ENCODE data around the gene CNFN. TPM values are rescaled to one million over a fixed set of nuclear protein-coding genes. Genes with fewer than 3 reads are reported as not detected.
A peak's percentile ranks its signal among the peaks of the same experiment; 100 is the strongest.

The CNFN gene
- total and polyA plus RNA-seq, 10 of the 15 experiments (the other 5 are each of a cell fraction or from before 2014, with no cell fraction given), result 0.60 TPM; not detected in 9

DNA sequence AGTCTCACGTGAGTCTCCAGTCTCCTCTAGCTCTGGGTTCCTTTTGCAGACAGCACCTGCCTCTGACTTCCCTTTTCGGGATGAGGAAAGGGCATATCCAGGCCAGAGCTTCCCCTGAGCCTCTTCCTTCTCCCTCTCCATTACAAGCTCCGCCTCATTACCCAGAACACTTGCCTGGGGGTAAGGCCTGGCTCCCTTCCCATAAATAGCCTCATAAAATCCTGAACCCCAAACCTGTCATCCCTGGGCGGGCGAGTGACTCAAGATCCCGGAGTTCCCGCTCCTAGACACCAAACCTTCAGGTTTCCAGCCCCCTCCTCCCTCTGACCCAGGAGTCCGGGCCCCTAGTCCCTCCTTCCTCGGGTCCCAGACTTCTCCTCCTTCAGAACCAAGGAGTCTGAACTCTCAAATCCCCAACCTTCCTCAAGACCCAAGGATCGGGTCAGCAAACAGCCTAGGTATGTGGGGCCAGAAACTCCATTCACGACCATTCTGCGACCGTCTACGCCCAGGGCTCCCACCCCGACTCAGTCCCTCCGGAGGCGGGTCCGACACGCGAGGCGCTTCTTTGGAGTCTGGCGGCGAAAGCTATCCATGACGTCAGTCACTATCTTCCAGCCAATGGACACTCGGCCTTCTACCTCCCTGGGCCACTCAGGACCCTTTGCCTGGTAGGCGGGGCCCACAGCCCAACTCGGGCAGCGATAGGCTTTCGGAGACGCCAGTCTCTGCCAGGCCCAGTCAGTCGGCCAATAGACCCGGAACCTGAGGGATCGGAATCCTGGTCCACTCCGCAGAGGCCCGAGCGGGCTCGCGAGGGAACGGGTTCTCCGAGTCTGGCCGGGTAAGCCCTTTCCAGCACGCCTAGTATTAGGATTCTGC, 6.5 kb upstream of the CNFN start (continued):
- TF ChIP-seq E4F1 (IDR thresholded peaks at IDR 0.05; ENCODE audit: borderline replicate concordance, partially characterized antibody) (peak; percentile 59), BHLHE40 (IDR thresholded peaks at IDR 0.05; ENCODE audit: borderline replicate concordance in 1 of 2, low read depth in 2 of 2, low read length in 1 of 2) (peak in 1 of 2 experiments; percentile 55; a peak in 2 of 4 replicates), SPI1 (IDR thresholded peaks at IDR 0.05; ENCODE audit: borderline replicate concordance, insufficient read depth, low read depth, low read length) (peak; percentile 26; the same call in 1 of the 2 replicates), ATF3 (IDR thresholded peaks at IDR 0.05; ENCODE audit: borderline replicate concordance, extremely low read depth, low read depth, low read length) (no peak), KAT2A (conservative IDR thresholded peaks at IDR 0.05; ENCODE audit: control insufficient read depth, low read depth, low read length) (no peak), WRNIP1 (IDR thresholded peaks at IDR 0.05; ENCODE audit: borderline replicate concordance, low read depth, low read length) (no peak), ZBTB40 (IDR thresholded peaks at IDR 0.05; ENCODE audit: borderline replicate concordance) (peak; percentile 38; the same call in 1 of the 2 replicates), HDAC2 (IDR thresholded peaks at IDR 0.05) (no peak), ETV6 (conservative IDR thresholded peaks at IDR 0.05 in 1 of 2, IDR thresholded peaks at IDR 0.05 in 1 of 2; ENCODE audit: borderline replicate concordance in 1 of 2, low read depth in 1 of 2) (no peak), EGR1 (IDR thresholded peaks at IDR 0.05; ENCODE audit: borderline replicate concordance in 1 of 2, low read depth in 2 of 2, low read length in 2 of 2) (no peak), SUPT20H (IDR thresholded peaks at IDR 0.05; ENCODE audit: borderline replicate concordance, control insufficient read depth, low read depth, low read length) (no peak), ZBED1 (IDR thresholded peaks at IDR 0.05; ENCODE audit: borderline replicate concordance) (no peak)
- TF ChIP-seq, protein P1, sequence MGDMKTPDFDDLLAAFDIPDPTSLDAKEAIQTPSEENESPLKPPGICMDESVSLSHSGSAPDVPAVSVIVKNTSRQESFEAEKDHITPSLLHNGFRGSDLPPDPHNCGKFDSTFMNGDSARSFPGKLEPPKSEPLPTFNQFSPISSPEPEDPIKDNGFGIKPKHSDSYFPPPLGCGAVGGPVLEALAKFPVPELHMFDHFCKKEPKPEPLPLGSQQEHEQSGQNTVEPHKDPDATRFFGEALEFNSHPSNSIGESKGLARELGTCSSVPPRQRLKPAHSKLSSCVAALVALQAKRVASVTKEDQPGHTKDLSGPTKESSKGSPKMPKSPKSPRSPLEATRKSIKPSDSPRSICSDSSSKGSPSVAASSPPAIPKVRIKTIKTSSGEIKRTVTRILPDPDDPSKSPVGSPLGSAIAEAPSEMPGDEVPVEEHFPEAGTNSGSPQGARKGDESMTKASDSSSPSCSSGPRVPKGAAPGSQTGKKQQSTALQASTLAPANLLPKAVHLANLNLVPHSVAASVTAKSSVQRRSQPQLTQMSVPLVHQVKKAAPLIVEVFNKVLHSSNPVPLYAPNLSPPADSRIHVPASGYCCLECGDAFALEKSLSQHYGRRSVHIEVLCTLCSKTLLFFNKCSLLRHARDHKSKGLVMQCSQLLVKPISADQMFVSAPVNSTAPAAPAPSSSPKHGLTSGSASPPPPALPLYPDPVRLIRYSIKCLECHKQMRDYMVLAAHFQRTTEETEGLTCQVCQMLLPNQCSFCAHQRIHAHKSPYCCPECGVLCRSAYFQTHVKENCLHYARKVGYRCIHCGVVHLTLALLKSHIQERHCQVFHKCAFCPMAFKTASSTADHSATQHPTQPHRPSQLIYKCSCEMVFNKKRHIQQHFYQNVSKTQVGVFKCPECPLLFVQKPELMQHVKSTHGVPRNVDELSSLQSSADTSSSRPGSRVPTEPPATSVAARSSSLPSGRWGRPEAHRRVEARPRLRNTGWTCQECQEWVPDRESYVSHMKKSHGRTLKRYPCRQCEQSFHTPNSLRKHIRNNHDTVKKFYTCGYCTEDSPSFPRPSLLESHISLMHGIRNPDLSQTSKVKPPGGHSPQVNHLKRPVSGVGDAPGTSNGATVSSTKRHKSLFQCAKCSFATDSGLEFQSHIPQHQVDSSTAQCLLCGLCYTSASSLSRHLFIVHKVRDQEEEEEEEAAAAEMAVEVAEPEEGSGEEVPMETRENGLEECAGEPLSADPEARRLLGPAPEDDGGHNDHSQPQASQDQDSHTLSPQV (IDR thresholded peaks at IDR 0.05), result no peak
- TF ChIP-seq, protein P2, sequence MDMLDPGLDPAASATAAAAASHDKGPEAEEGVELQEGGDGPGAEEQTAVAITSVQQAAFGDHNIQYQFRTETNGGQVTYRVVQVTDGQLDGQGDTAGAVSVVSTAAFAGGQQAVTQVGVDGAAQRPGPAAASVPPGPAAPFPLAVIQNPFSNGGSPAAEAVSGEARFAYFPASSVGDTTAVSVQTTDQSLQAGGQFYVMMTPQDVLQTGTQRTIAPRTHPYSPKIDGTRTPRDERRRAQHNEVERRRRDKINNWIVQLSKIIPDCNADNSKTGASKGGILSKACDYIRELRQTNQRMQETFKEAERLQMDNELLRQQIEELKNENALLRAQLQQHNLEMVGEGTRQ (IDR thresholded peaks at IDR 0.05; ENCODE audit: borderline replicate concordance, low read depth, low read length), result no peak

All from GM12878 (cell line).